ENCODE measurements around the gene OR10C1.

DNA sequence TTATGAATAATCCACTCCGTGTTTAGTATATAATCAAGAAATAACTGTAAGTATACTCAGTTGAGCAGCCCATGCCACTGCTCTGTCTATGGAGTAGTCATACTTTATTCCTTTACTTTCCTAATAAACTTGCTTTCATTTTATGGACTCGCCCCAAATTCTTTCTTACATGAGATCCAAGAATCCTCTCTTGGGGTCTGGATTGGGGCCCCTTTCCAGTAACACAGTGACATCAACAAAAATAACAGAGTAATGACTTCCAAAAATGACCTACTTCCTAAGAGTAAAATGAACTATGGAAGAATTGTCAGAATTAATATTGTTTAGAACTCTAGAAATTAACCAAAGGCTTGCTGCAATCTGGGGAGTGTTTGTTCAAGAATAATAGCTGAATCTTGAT is 26.7 kb downstream of the OR10C1 start:
- TF ChIP-seq, protein P1, sequence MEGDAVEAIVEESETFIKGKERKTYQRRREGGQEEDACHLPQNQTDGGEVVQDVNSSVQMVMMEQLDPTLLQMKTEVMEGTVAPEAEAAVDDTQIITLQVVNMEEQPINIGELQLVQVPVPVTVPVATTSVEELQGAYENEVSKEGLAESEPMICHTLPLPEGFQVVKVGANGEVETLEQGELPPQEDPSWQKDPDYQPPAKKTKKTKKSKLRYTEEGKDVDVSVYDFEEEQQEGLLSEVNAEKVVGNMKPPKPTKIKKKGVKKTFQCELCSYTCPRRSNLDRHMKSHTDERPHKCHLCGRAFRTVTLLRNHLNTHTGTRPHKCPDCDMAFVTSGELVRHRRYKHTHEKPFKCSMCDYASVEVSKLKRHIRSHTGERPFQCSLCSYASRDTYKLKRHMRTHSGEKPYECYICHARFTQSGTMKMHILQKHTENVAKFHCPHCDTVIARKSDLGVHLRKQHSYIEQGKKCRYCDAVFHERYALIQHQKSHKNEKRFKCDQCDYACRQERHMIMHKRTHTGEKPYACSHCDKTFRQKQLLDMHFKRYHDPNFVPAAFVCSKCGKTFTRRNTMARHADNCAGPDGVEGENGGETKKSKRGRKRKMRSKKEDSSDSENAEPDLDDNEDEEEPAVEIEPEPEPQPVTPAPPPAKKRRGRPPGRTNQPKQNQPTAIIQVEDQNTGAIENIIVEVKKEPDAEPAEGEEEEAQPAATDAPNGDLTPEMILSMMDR (IDR thresholded peaks at IDR 0.05), result no peak
- TF ChIP-seq SIN3A (IDR thresholded peaks at IDR 0.05; ENCODE audit: borderline replicate concordance, insufficient read depth, low read depth, low read length) (no peak), POLR2AphosphoS5 (IDR thresholded peaks at IDR 0.05; ENCODE audit: low read depth, low read length) (no peak)
